HEK293 (cell line): Measurements from ENCODE around the gene SLC2A4.
A peak's percentile ranks its signal among the peaks of the same experiment; 100 is the strongest.

Source experiments
- CTCF ChIA-PET: fragments of 350-600 bp; formaldehyde crosslinking; extraction: SDS; loops from one replicate; lab custom pipeline; 2021; ENCODE audit warnings: antibody characterized with exemption; lab: Yijun Ruan, JAX
- POLR2A ChIA-PET: fragments of 300-600 bp; formaldehyde crosslinking; extraction: SDS; loops from one replicate; lab custom pipeline; 2020; ENCODE audit warnings: antibody characterized with exemption, inconsistent platforms; lab: Yijun Ruan, JAX
- H3K27ac ChIP-seq: fragments of 200-500 bp; sonication (Bioruptor generic); 2 replicates; pipeline ENCODE4 v1.5.1; 2014; ENCODE audit warnings: low read depth, low read length, control low read depth, inconsistent platforms; ENCODE audit errors: extremely low read depth
- H3K36me3 ChIP-seq, 2 experiments: fragments of 200-500 bp in 1 of 2; sonication (Bioruptor generic) in 1 of 2; 1 replicate in 1 of 2; 2 replicates in 1 of 2; pipeline ENCODE4 v1.5.1; 2014 to 2017; ENCODE audit warnings: inconsistent platforms in 2 of 2, low read length in 2 of 2; ENCODE audit not compliant: control insufficient read depth in 2 of 2, insufficient read depth in 1 of 2
- H3K4me1 ChIP-seq: fragments of 200-500 bp; sonication (Bioruptor generic); 2 replicates; pipeline ENCODE4 v1.5.1; 2014; ENCODE audit warnings: mild to moderate bottlenecking, low read length, inconsistent platforms; ENCODE audit not compliant: control insufficient read depth, insufficient read depth
- H3K4me3 ChIP-seq: 2 replicates; pipeline ENCODE4 v1.5.1; 2011; ENCODE audit warnings: low read depth, mild to moderate bottlenecking, control low read depth, low read length, moderate library complexity
- H3K9me3 ChIP-seq: fragments of 200-500 bp; sonication (Bioruptor generic); 2 replicates; pipeline ENCODE4 v1.5.1; 2014; ENCODE audit warnings: low read depth, low read length, inconsistent platforms; ENCODE audit not compliant: control insufficient read depth, insufficient read depth
- HOXC10 ChIP-seq: sonication (generic); formaldehyde crosslinking; IDR thresholded peaks from 2 replicates; pipeline ENCODE4 v1.8.1; 2023; ENCODE audit warnings: mild to moderate bottlenecking, missing genetic modification reagents
- KLF10 ChIP-seq: fragments of 450-650 bp; IDR thresholded peaks from 2 replicates; pipeline ENCODE4 v1.5.1; 2018; ENCODE audit warnings: missing biosample characterization, mild to moderate bottlenecking, missing genetic modification characterization
- KLF16 ChIP-seq: fragments of 450-650 bp; formaldehyde crosslinking; IDR thresholded peaks from 2 replicates; pipeline ENCODE4 v1.5.1; 2017; ENCODE audit warnings: missing biosample characterization, missing genetic modification characterization
- SP2 ChIP-seq: fragments of 450-650 bp; formaldehyde crosslinking; IDR thresholded peaks from 2 replicates; pipeline ENCODE4 v1.5.1; 2016; ENCODE audit warnings: missing biosample characterization, missing genetic modification characterization
- SP7 ChIP-seq: fragments of 450-650 bp; formaldehyde crosslinking; IDR thresholded peaks from 2 replicates; pipeline ENCODE4 v1.5.1; 2016; ENCODE audit warnings: missing biosample characterization, missing genetic modification characterization
- YY1 ChIP-seq: fragments of 450-650 bp; formaldehyde crosslinking; IDR thresholded peaks from 2 replicates; pipeline ENCODE4 v1.5.1; 2018; ENCODE audit warnings: missing biosample characterization, missing genetic modification characterization
- ZFP69B ChIP-seq: fragments of 450-650 bp; formaldehyde crosslinking; IDR thresholded peaks from 2 replicates; pipeline ENCODE4 v1.5.1; 2016; ENCODE audit warnings: missing biosample characterization, missing genetic modification characterization
- ZNF2 ChIP-seq: fragments of 450-650 bp; formaldehyde crosslinking; IDR thresholded peaks from 2 replicates; pipeline ENCODE4 v1.5.1; 2016; ENCODE audit warnings: missing biosample characterization, missing genetic modification characterization
- ZNF561 ChIP-seq: fragments of 450-650 bp; IDR thresholded peaks from 2 replicates; pipeline ENCODE4 v1.5.1; 2018; ENCODE audit warnings: missing biosample characterization, missing genetic modification characterization, borderline replicate concordance
- ZNF600 ChIP-seq: fragments of 450-650 bp; formaldehyde crosslinking; IDR thresholded peaks from 2 replicates; pipeline ENCODE4 v1.5.1; 2016; ENCODE audit warnings: missing biosample characterization, missing genetic modification characterization
- ZNF629 ChIP-seq: fragments of 450-650 bp; formaldehyde crosslinking; IDR thresholded peaks from 2 replicates; pipeline ENCODE4 v1.5.1; 2017; ENCODE audit warnings: missing biosample characterization, missing genetic modification characterization
- TF ChIP-seq, protein P1 (sequence below): fragments of 450-650 bp; formaldehyde crosslinking; IDR thresholded peaks from 2 replicates; pipeline ENCODE4 v1.5.1; 2016; ENCODE audit warnings: missing biosample characterization, missing genetic modification characterization
- TF ChIP-seq, protein P2 (sequence below): fragments of 450-650 bp; formaldehyde crosslinking; IDR thresholded peaks from 2 replicates; pipeline ENCODE4 v1.5.1; 2016; ENCODE audit warnings: missing biosample characterization, missing genetic modification characterization
- TF ChIP-seq, protein P3 (sequence below): fragments of 450-650 bp; formaldehyde crosslinking; conservative IDR thresholded peaks from 2 replicates; pipeline ENCODE4 v1.5.1; 2016; ENCODE audit warnings: low read depth, missing biosample characterization, missing genetic modification characterization
- TF ChIP-seq, protein P4 (sequence below): fragments of 450-650 bp; formaldehyde crosslinking; conservative IDR thresholded peaks from 2 replicates; pipeline ENCODE4 v1.5.1; 2016; ENCODE audit warnings: low read depth, missing biosample characterization, missing genetic modification characterization
- TF ChIP-seq, protein P5 (sequence below): fragments of 450-650 bp; formaldehyde crosslinking; IDR thresholded peaks from 2 replicates; pipeline ENCODE4 v1.5.1; 2016; ENCODE audit warnings: missing biosample characterization, missing genetic modification characterization
- TF ChIP-seq, protein P6 (sequence below): fragments of 450-650 bp; formaldehyde crosslinking; optimal IDR thresholded peaks from 2 replicates; pipeline ENCODE3; 2016; ENCODE audit warnings: missing biosample characterization, mild to moderate bottlenecking, missing genetic modification characterization

Gene SLC2A4

DNA sequence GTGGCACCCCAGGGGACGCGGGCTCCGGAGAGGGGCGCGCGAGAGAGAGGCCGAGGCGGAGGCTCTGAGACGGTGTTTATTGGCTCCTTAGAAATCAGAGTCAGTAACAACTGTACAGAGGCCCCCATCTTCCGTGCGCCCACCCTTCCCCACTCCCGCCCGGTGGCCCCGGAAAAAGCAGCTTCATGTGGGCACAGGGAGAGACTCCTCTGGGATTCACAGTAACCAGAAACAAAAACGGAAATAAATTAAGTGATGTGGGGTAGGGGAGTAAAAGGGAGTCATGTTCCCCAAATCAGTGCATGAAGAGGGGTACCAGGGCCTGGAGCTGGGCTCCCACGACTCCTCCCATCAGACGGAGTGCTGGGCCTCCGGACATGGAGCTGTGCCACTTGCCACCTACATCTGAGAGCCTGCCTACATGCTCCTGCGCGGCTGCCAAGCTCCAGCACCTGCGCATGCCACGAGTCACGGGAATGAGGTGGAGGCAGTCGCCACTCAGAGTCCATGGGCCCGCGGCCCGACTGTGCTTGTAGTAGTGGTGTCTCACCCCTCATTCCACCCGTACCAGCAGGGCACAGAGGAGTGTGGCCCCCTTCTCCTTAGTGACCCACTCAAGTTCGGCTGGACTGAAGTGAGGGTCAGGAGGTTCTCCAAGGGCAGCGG lies 34.2 kb downstream of the SLC2A4 start:
- CTCF ChIA-PET: interaction anchor here (0.6 to 1.3 kb wide), 4 partner anchors 14 to 270 kb away, joined by 3 to 5 read pairs (median 4); no protein-coding TSS in a partner anchor
- Histone ChIP-seq H3K4me1 (peaks cover 6% of the 10 kb centered on the region; the same call in 1 of the 2 replicates), H3K36me3 (peaks cover 38 to 75% of the 10 kb centered on the region in 2 experiments), H3K9me3 (no peaks in the 10 kb centered on the region), H3K27ac (peak overlapping the region; percentile 98), H3K4me3 (peak overlapping the region; percentile 87)
- POLR2A ChIA-PET: interaction anchor here (0.6 to 4.1 kb wide), 6 partner anchors 14 to 388 kb away, joined by 3 to 42 read pairs (median 4); partner anchors contain the start of genes ACADVL, DLG4, NEURL4 and SLC2A4
- TF ChIP-seq KLF10 (tag by site-specific recombination): no peak
- peak; percentile 46; the same call in 1 of the 2 replicates for TF ChIP-seq ZNF600 (tag by site-specific recombination)
- TF ChIP-seq, protein P1, sequence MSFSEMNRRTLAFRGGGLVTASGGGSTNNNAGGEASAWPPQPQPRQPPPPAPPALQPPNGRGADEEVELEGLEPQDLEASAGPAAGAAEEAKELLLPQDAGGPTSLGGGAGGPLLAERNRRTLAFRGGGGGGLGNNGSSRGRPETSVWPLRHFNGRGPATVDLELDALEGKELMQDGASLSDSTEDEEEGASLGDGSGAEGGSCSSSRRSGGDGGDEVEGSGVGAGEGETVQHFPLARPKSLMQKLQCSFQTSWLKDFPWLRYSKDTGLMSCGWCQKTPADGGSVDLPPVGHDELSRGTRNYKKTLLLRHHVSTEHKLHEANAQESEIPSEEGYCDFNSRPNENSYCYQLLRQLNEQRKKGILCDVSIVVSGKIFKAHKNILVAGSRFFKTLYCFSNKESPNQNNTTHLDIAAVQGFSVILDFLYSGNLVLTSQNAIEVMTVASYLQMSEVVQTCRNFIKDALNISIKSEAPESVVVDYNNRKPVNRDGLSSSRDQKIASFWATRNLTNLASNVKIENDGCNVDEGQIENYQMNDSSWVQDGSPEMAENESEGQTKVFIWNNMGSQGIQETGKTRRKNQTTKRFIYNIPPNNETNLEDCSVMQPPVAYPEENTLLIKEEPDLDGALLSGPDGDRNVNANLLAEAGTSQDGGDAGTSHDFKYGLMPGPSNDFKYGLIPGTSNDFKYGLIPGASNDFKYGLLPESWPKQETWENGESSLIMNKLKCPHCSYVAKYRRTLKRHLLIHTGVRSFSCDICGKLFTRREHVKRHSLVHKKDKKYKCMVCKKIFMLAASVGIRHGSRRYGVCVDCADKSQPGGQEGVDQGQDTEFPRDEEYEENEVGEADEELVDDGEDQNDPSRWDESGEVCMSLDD (tag by site-specific recombination): peak; percentile 32; the same call in 1 of the 2 replicates
- TF ChIP-seq, protein P2, sequence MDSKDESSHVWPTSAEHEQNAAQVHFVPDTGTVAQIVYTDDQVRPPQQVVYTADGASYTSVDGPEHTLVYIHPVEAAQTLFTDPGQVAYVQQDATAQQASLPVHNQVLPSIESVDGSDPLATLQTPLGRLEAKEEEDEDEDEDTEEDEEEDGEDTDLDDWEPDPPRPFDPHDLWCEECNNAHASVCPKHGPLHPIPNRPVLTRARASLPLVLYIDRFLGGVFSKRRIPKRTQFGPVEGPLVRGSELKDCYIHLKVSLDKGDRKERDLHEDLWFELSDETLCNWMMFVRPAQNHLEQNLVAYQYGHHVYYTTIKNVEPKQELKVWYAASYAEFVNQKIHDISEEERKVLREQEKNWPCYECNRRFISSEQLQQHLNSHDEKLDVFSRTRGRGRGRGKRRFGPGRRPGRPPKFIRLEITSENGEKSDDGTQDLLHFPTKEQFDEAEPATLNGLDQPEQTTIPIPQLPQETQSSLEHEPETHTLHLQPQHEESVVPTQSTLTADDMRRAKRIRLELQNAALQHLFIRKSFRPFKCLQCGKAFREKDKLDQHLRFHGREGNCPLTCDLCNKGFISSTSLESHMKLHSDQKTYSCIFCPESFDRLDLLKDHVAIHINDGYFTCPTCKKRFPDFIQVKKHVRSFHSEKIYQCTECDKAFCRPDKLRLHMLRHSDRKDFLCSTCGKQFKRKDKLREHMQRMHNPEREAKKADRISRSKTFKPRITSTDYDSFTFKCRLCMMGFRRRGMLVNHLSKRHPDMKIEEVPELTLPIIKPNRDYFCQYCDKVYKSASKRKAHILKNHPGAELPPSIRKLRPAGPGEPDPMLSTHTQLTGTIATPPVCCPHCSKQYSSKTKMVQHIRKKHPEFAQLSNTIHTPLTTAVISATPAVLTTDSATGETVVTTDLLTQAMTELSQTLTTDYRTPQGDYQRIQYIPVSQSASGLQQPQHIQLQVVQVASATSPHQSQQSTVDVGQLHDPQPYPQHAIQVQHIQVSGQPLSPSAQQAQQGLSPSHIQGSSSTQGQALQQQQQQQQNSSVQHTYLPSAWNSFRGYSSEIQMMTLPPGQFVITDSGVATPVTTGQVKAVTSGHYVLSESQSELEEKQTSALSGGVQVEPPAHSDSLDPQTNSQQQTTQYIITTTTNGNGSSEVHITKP (tag by site-specific recombination): no peak
- TF ChIP-seq, protein P3, sequence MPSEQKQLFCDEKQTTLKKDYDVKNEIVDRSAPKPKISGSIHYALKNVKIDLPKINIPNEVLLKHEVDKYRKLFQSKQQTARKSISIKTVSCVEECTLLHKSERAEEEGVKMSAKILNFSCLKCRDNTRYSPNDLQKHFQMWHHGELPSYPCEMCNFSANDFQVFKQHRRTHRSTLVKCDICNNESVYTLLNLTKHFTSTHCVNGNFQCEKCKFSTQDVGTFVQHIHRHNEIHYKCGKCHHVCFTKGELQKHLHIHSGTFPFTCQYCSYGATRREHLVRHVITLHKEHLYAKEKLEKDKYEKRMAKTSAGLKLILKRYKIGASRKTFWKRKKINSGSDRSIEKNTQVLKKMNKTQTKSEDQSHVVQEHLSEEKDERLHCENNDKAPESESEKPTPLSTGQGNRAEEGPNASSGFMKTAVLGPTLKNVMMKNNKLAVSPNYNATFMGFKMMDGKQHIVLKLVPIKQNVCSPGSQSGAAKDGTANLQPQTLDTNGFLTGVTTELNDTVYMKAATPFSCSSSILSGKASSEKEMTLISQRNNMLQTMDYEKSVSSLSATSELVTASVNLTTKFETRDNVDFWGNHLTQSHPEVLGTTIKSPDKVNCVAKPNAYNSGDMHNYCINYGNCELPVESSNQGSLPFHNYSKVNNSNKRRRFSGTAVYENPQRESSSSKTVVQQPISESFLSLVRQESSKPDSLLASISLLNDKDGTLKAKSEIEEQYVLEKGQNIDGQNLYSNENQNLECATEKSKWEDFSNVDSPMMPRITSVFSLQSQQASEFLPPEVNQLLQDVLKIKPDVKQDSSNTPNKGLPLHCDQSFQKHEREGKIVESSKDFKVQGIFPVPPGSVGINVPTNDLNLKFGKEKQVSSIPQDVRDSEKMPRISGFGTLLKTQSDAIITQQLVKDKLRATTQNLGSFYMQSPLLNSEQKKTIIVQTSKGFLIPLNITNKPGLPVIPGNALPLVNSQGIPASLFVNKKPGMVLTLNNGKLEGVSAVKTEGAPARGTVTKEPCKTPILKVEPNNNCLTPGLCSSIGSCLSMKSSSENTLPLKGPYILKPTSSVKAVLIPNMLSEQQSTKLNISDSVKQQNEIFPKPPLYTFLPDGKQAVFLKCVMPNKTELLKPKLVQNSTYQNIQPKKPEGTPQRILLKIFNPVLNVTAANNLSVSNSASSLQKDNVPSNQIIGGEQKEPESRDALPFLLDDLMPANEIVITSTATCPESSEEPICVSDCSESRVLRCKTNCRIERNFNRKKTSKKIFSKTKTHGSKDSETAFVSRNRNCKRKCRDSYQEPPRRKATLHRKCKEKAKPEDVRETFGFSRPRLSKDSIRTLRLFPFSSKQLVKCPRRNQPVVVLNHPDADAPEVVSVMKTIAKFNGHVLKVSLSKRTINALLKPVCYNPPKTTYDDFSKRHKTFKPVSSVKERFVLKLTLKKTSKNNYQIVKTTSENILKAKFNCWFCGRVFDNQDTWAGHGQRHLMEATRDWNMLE (tag by site-specific recombination): 0 out of 2 replicates have a peak, but pooled peaks have one; percentile 14
- 0 out of 2 replicates have a peak, but pooled peaks have one; percentile 11 for TF ChIP-seq YY1 (tag by site-specific recombination)
- 0 out of 2 replicates have a peak, but pooled peaks have one; percentile 4 for TF ChIP-seq KLF16
- TF ChIP-seq SP7 (tag by site-specific recombination): no peak
- TF ChIP-seq, protein P4, sequence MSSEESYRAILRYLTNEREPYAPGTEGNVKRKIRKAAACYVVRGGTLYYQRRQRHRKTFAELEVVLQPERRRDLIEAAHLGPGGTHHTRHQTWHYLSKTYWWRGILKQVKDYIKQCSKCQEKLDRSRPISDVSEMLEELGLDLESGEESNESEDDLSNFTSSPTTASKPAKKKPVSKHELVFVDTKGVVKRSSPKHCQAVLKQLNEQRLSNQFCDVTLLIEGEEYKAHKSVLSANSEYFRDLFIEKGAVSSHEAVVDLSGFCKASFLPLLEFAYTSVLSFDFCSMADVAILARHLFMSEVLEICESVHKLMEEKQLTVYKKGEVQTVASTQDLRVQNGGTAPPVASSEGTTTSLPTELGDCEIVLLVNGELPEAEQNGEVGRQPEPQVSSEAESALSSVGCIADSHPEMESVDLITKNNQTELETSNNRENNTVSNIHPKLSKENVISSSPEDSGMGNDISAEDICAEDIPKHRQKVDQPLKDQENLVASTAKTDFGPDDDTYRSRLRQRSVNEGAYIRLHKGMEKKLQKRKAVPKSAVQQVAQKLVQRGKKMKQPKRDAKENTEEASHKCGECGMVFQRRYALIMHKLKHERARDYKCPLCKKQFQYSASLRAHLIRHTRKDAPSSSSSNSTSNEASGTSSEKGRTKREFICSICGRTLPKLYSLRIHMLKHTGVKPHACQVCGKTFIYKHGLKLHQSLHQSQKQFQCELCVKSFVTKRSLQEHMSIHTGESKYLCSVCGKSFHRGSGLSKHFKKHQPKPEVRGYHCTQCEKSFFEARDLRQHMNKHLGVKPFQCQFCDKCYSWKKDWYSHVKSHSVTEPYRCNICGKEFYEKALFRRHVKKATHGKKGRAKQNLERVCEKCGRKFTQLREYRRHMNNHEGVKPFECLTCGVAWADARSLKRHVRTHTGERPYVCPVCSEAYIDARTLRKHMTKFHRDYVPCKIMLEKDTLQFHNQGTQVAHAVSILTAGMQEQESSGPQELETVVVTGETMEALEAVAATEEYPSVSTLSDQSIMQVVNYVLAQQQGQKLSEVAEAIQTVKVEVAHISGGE: peak; percentile 20
- TF ChIP-seq, protein P5, sequence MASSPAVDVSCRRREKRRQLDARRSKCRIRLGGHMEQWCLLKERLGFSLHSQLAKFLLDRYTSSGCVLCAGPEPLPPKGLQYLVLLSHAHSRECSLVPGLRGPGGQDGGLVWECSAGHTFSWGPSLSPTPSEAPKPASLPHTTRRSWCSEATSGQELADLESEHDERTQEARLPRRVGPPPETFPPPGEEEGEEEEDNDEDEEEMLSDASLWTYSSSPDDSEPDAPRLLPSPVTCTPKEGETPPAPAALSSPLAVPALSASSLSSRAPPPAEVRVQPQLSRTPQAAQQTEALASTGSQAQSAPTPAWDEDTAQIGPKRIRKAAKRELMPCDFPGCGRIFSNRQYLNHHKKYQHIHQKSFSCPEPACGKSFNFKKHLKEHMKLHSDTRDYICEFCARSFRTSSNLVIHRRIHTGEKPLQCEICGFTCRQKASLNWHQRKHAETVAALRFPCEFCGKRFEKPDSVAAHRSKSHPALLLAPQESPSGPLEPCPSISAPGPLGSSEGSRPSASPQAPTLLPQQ: 0 out of 2 replicates have a peak, but pooled peaks have one; percentile 10
- TF ChIP-seq SP2 (tag by site-specific recombination): no peak
- no peak for TF ChIP-seq HOXC10 (CRISPR knock-in tag)
- 0 out of 2 replicates have a peak, but pooled peaks have one; percentile 26 for TF ChIP-seq ZNF629 (tag by site-specific recombination)
- 0 out of 2 replicates have a peak, but pooled peaks have one; percentile 37 for TF ChIP-seq ZNF2 (tag by site-specific recombination)
- TF ChIP-seq, protein P6, sequence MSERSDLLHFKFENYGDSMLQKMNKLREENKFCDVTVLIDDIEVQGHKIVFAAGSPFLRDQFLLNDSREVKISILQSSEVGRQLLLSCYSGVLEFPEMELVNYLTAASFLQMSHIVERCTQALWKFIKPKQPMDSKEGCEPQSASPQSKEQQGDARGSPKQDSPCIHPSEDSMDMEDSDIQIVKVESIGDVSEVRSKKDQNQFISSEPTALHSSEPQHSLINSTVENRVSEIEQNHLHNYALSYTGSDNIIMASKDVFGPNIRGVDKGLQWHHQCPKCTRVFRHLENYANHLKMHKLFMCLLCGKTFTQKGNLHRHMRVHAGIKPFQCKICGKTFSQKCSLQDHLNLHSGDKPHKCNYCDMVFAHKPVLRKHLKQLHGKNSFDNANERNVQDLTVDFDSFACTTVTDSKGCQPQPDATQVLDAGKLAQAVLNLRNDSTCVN (tag by site-specific recombination): no peak
- TF ChIP-seq ZNF561: 0 out of 2 replicates have a peak, but pooled peaks have one; percentile 45
- 0 out of 2 replicates have a peak, but pooled peaks have one; percentile 1 for TF ChIP-seq ZFP69B (tag by site-specific recombination)
